AG09319 (cell line): Measurements from ENCODE around the gene HTT.

Experiments used
- DNase-seq: peaks from one replicate; pipeline ENCODE4 v3.0.0-alpha.2; 2010; ENCODE audit warnings: low read depth; ENCODE audit errors: extremely low read depth
- TF ChIP-seq, protein P1 (sequence below): IDR thresholded peaks from 2 replicates; pipeline ENCODE4 v1.5.1; 2011; ENCODE audit warnings: low read depth, mild to moderate bottlenecking, inconsistent platforms, low read length, moderate library complexity

Gene HTT

DNA sequence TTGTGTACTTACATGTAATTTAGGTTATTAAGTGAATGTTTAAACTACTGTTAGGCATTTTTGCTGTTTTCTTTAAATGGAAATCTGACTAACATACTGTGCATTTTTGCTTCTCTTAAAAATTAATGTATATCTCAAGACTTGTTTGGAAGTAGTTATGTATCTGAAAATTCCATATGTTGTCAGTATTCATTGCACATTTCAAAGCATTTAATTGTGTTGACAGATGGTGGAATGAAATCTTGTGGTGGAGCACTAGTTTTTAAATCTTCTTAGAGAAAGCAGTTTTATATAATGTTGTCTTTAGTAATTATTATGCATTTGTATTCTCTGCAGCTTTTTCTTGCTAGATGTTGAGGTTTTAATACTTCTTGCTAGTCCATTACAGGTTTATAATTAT lies 102.9 kb downstream of the HTT start:
- TF ChIP-seq, protein P1, sequence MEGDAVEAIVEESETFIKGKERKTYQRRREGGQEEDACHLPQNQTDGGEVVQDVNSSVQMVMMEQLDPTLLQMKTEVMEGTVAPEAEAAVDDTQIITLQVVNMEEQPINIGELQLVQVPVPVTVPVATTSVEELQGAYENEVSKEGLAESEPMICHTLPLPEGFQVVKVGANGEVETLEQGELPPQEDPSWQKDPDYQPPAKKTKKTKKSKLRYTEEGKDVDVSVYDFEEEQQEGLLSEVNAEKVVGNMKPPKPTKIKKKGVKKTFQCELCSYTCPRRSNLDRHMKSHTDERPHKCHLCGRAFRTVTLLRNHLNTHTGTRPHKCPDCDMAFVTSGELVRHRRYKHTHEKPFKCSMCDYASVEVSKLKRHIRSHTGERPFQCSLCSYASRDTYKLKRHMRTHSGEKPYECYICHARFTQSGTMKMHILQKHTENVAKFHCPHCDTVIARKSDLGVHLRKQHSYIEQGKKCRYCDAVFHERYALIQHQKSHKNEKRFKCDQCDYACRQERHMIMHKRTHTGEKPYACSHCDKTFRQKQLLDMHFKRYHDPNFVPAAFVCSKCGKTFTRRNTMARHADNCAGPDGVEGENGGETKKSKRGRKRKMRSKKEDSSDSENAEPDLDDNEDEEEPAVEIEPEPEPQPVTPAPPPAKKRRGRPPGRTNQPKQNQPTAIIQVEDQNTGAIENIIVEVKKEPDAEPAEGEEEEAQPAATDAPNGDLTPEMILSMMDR: no peak
- no peak for DNase-seq

DNA sequence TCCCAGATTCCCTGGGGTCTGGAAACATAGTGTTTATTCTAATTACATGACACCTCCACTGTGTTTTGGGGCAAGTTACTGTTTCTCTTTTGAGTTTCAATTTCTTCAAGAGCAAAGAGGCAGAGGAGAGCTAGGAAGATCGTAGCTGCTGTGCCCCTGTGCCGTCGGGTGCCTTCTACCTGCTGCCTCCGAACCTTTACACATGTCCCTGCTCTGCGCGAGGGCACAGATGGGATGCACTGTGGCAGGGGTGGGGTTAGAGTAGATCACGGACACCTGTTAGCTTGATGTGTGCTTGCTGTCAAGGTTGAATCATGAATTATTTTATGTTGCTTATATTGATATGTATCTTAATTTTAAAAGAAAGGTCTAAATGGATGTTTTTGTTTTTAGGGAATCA lies 103.4 kb downstream of the HTT start:
- no peak for DNase-seq
- TF ChIP-seq, protein P1: no peak

DNA sequence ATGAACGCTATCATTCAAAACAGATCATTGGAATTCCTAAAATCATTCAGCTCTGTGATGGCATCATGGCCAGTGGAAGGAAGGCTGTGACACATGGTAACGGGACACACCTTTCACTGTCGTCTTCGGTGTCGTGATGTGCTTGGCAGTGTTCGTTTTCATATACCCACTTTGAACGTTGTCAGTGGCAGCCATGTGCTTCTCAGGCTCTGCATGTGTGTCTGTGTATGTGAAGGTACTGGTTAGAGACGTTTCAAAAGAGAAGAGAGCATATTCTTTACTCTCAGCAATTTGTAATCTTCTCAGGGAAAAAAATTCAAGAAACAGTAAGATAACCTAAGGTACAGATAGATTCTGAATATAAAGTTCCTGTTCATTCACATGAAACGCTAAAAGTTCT lies 103.9 kb downstream of the HTT start:
- no peak for DNase-seq
- TF ChIP-seq, protein P1: no peak

DNA sequence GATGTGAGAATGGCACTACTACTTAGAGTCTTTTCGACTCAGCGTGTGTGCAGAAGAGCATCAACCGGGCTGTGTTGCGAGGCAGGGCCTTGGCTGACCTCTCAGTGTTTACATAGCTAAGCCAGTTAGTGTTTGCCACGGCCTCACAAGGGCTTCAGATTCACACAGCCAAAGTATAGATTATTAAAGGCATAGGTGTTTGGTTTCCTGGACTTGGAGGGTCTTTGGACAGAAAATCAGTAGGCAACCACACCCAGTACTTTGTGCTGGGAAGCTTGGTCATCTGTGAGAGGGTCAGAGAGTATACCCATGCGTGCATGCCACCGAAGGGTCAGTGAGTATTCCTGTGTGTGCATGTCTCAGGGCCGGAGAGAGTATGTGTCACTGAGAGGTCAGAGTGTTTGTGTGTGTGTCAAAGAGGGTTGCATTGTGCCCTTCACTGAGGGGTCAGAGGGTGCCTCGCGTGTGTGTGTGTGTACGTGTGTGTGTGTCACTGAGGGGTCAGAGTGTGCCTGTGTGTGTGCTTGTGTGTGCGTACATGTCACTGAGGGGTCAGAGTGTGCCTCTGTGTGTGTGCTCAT lies 104.7 kb downstream of the HTT start:
- DNase-seq: no peak
- TF ChIP-seq, protein P1: no peak

DNA sequence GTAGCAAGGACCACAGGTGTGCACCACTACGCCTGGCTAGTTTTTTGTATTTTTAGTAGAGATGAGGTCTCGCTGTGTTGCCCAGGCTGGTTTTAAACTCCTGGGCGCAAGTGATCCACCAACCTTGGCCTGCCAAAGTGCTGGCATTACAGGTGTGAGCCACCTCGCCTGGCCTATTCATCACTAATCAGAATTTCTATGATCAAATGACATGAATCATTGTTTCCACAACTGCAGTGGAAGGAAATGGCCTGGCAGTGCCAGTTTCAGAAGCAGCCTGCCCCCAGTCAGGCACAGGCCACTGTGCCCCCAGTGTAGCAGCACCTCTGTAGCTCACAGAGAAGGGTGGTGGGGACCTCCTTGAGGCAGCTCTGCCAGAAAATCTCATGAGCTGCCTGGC lies 108.5 kb downstream of the HTT start:
- no peak for DNase-seq
- TF ChIP-seq, protein P1: no peak

DNA sequence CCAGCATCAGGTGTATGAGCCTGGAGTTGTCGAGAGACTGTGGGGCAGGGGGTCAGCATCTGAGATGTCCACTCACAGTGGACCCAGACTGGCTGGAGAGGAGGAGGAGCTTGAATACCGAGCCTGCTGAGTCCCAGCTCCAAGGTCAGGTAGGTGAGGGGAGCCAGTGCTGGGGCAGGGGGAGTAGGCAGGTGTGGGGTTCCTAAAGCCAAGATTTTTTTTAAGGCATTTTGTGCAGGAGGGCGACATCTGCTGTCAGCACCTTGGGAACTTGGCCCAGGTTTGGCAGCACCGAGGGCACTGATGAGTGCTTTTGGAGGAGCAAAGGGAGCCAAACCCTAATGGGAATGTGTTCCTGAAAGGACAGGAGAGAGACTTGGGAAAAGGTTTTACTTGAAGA lies 110.2 kb downstream of the HTT start:
- no peak for DNase-seq
- TF ChIP-seq, protein P1: no peak

DNA sequence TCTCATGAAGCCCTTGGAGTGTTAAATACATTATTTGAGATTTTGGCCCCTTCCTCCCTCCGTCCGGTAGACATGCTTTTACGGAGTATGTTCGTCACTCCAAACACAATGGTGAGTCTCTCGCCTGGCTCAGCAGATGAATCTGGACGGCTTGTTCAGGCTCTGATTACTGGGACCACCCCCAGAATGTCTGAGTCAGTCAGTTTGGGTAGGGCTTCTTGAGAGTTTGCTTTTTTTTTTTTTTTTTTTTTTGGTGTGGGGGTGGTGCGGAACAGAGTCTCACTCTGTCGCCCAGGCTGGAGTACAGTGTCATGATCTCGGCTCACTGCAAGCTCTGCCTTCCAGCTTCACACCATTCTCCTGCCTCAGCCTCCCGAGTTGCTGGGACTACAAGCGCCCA lies 112.1 kb downstream of the HTT start:
- no peak for DNase-seq
- TF ChIP-seq, protein P1: no peak
